HFFc6 (cell line): ENCODE measurements around the gene FLRT1. TPM values are rescaled to one million over a fixed set of nuclear protein-coding genes. Genes with fewer than 3 reads are reported as not detected.

Experiments used
- DNase-seq: peaks from one replicate; pipeline ENCODE4 v3.0.0-alpha.2; 2018
- H3K27ac Mint-ChIP-seq: 2 replicates; pipeline ENCODE4 v1.8.0; 2020; ENCODE audit warnings: mild to moderate bottlenecking, mixed read lengths
- H3K27me3 Mint-ChIP-seq: 2 replicates; pipeline ENCODE4 v1.8.0; 2021; ENCODE audit warnings: mild to moderate bottlenecking, moderate library complexity, mixed read lengths; ENCODE audit not compliant: insufficient read depth
- H3K36me3 Mint-ChIP-seq: 2 replicates; pipeline ENCODE4 v1.8.0; 2021; ENCODE audit warnings: low read depth, mixed read lengths
- H3K4me1 Mint-ChIP-seq: 2 replicates; pipeline ENCODE4 v1.8.0; 2020; ENCODE audit warnings: low read depth, mixed read lengths
- H3K4me3 Mint-ChIP-seq: 2 replicates; pipeline ENCODE4 v1.8.0; 2020; ENCODE audit warnings: mild to moderate bottlenecking, moderate library complexity, mixed read lengths
- H3K9me3 Mint-ChIP-seq: 2 replicates; pipeline ENCODE4 v1.8.0; 2020; ENCODE audit warnings: mild to moderate bottlenecking, mixed read lengths
- total RNA-seq, 6 experiments: library from RNA; stranded (reverse); fragmentation: NEBNext Ultra II Directional; extraction: Animal tissue kit (Norgen Biotek cat#: 25700); gene quantifications; 2 replicates in 1 of 6; 3 replicates in 5 of 6; pipeline ENCODE4 v1.2.3, GENCODE V29; 2021
- TF ChIP-seq, protein P1 (sequence below): fragments of 200-600 bp; sonication (generic); IDR thresholded peaks from 2 replicates; pipeline ENCODE4 v1.5.0; 2021; ENCODE audit warnings: antibody characterized with exemption, mild to moderate bottlenecking

Gene FLRT1
- total RNA-seq, 6 experiments from 2014 or later = 0.07 to 0.38 (median 0.30) TPM; not detected in 1

DNA sequence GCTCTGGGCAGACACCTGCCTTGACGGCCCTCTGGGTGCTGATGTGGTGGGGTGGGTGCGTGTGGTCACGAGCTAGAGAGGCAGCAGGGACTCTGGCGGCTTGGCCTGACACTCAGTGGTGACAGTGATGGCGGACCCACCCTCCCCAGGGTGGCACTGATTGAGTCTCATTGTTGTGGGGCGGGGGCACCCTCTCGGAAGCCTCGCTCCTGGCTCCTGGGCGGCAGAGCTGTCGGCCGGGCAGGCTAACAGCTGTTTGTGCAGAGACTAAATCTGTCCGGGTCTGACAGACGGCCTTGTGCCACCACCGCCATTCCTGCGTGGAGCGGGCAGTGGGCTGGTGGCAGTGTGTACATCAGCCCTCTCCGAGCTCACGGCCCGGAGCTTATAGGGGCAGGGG is 15.6 kb downstream of the FLRT1 start:
- TF ChIP-seq, protein P1, sequence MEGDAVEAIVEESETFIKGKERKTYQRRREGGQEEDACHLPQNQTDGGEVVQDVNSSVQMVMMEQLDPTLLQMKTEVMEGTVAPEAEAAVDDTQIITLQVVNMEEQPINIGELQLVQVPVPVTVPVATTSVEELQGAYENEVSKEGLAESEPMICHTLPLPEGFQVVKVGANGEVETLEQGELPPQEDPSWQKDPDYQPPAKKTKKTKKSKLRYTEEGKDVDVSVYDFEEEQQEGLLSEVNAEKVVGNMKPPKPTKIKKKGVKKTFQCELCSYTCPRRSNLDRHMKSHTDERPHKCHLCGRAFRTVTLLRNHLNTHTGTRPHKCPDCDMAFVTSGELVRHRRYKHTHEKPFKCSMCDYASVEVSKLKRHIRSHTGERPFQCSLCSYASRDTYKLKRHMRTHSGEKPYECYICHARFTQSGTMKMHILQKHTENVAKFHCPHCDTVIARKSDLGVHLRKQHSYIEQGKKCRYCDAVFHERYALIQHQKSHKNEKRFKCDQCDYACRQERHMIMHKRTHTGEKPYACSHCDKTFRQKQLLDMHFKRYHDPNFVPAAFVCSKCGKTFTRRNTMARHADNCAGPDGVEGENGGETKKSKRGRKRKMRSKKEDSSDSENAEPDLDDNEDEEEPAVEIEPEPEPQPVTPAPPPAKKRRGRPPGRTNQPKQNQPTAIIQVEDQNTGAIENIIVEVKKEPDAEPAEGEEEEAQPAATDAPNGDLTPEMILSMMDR = no peak
- no peak for DNase-seq
- Mint-ChIP-seq H3K4me1 (no peaks in the 10 kb centered on the region), H3K27me3 (peaks cover 12% of the 10 kb centered on the region), H3K4me3 (no peak overlapping the region), H3K36me3 (no peaks in the 10 kb centered on the region), H3K9me3 (no peaks in the 10 kb centered on the region), H3K27ac (no peak overlapping the region)

- H3K9me3 Mint-ChIP-seq = no peaks in the 10 kb centered on the region
- no peaks in the 10 kb centered on the region for H3K4me1 Mint-ChIP-seq
- no peak overlapping the region for H3K4me3 Mint-ChIP-seq
- TF ChIP-seq, protein P1 = no peak
- no peaks in the 10 kb centered on the region for H3K36me3 Mint-ChIP-seq
- DNase-seq = no peak
- peaks cover 11% of the 10 kb centered on the region; the same call in 1 of the 2 replicates for H3K27me3 Mint-ChIP-seq
- H3K27ac Mint-ChIP-seq = no peak overlapping the region
Measured at GRCh38 chr11:64052436-64052835, 16.7 kb downstream of the FLRT1 start.

DNA sequence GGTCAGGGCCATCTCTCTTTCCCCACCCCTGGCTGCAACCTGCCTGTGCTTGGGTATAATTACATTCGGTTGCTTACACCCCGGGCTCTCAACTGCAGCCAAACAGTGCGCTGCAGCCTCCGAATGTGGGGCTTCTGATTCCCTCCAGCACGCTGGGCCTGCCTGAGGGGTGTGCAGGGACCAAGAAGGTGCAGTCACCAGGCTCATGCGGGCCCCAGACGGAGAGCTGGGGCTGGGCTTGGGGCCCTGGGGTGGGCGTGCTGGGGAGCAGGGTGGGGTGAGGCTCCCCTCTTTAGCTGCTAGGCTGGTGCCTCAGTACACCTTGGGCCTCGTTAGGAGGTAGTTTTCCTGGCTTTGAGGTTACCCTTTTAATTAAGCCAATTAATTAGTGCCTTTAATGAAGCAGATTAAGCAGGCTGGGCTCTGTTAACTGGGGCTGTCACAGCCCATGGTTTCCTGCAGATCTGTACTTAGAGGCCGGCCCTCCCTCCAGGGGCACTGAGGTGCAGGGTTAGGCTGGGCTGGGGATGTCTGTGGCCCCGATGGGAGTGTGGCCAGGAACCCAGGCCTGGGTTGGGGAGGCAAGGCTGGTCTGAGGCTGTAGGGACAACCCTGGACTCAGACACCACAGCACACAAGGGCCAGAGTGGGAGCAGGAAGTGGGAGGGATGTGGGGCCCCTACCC is 17.3 kb downstream of the FLRT1 start:
- peaks cover 11% of the 10 kb centered on the region; the same call in 1 of the 2 replicates for H3K27me3 Mint-ChIP-seq
- no peak overlapping the region for H3K27ac Mint-ChIP-seq
- no peak for DNase-seq
- H3K4me3 Mint-ChIP-seq = no peak overlapping the region
- no peaks in the 10 kb centered on the region for H3K9me3 Mint-ChIP-seq
- TF ChIP-seq, protein P1 = no peak
- H3K4me1 Mint-ChIP-seq = no peaks in the 10 kb centered on the region
- H3K36me3 Mint-ChIP-seq = no peaks in the 10 kb centered on the region

- no peak for DNase-seq
- TF ChIP-seq, protein P1 = no peak
- Mint-ChIP-seq H3K27ac (no peak overlapping the region), H3K4me3 (no peak overlapping the region), H3K4me1 (no peaks in the 10 kb centered on the region), H3K36me3 (no peaks in the 10 kb centered on the region), H3K27me3 (peaks cover 13% of the 10 kb centered on the region; the same call in 1 of the 2 replicates), H3K9me3 (no peaks in the 10 kb centered on the region)
Measured at GRCh38 chr11:64053699-64054098, 18.0 kb downstream of the FLRT1 start.

- Mint-ChIP-seq H3K36me3 (no peaks in the 10 kb centered on the region), H3K27me3 (peaks cover 12% of the 10 kb centered on the region; the same call in 1 of the 2 replicates), H3K4me1 (no peaks in the 10 kb centered on the region), H3K9me3 (no peaks in the 10 kb centered on the region), H3K27ac (no peak overlapping the region), H3K4me3 (no peak overlapping the region)
- no peak for DNase-seq
- TF ChIP-seq, protein P1 = no peak
Measured at GRCh38 chr11:64055077-64055476, 19.3 kb downstream of the FLRT1 start.
